ENCODE data around the gene OS9.

- TF ChIP-seq CTCF (conservative IDR thresholded peaks at IDR 0.05): no peak
- TF ChIP-seq ZFX (IDR thresholded peaks at IDR 0.05): no peak
These were observed 40.7 kb downstream of the OS9 start for GRCh38 chr12:57734591-57734990.
